Activated CD8-positive, alpha-beta memory T cell treated with anti-CD3 and anti-CD28 coated beads, Interleukin-2, amount 50 U/mL, for 4 hours (primary cell): Measurements from ENCODE around the gene ELOF1.

Experiments
- DNase-seq: peaks from one replicate; pipeline ENCODE4 v3.0.0-alpha.2; 2020

Gene ELOF1

DNA sequence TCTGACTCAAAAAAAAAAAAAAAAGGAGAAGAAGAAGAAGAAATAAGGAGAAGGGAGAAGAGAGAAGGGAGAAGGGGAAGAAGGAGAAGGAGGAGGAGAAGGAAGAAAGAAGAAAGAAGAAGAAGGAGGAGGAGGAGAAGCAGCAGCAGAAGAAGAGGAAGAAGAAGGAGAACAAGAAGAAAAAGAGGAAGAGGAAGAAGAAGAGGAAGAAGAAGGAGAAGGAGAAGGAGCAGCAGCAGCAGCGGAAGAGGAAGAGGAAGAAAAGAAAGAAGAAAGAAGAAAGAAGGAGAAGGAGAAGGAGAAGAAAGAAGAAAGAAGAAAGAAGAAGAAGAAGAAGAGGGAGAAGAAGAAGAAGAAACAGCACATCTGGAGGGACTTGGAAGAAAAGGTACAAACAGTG lies 24.5 kb downstream of the ELOF1 start:
- DNase-seq: no peak

- no peak for DNase-seq
Observed at GRCh38 chr19:11530432-11530831, 28.6 kb downstream of the ELOF1 start.

GRCh38 chr19:11528551-11529341 lies 30.3 kb downstream of the ELOF1 start, which contains the start of gene ECSIT:
ECSIT (minus strand) TSS chr19:11529134; CDS start chr19:11519170, 9,964 bp downstream.
- DNase-seq: peak; percentile 90

DNA sequence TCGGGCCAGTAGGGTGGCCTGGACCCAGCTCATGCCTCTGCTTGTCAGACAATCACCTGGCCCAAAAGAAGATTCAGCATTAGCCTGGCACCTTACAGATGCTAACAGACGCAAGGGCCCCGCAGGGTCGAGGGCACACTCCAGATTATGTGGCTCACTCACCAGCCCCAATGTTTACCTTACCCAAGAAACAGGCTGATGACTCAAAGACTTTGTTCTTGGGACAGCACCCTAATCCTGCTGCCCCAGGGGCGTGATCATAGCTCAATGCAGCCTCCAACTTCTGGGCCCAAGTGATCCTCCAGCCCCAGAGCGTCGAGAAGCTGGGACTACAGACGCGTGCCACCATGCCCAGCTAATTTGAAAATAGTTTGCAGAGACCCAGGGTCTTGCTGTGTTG lies 39.9 kb downstream of the ELOF1 start:
- DNase-seq: no peak

GRCh38 chr19:11513946-11514345 lies 45.1 kb downstream of the ELOF1 start:
- DNase-seq: no peak

- DNase-seq: no peak
Observed at GRCh38 chr19:11510444-11510843, 48.6 kb downstream of the ELOF1 start.

- DNase-seq: no peak
Observed at GRCh38 chr19:11507370-11508078, 51.5 kb downstream of the ELOF1 start.

GRCh38 chr19:11506967-11507366 lies 52.1 kb downstream of the ELOF1 start:
- DNase-seq: no peak

- DNase-seq: no peak
Observed at GRCh38 chr19:11506101-11506555, 52.9 kb downstream of the ELOF1 start.

- DNase-seq: peak; percentile 95
Observed at GRCh38 chr19:11505504-11506100, 53.4 kb downstream of the ELOF1 start, which contains the start of gene ZNF653. ZNF653 (minus strand) TSS chr19:11505839; CDS start chr19:11505786, 53 bp downstream.

- peak; percentile 97 for DNase-seq
Observed at GRCh38 chr19:11505032-11505503, 54.0 kb downstream of the ELOF1 start.

DNA sequence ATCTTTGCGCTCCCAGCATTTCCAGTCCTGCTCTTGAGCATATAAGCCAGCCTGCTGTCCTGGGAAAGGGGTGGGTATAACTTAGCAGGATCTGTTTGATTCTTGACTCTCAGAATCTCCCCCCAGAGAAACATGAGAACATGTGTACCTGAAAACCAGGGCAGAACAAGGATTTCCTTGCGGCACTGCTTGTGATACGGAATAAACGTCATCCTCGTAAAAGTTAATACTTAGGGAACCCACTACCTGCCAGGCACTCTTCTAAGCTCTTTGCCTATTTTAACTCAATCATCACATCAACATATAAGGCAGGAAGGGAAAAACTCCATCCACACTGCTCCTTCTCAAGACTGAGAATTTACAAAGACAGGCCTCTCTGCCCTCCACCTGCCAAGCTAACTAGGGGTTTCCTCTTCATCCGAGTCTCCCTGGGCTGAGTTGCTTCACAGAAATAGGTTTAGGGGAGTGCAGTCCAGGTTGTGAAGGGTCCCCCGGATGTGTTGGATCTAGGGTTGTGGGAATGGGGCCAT lies 54.5 kb downstream of the ELOF1 start:
- no peak for DNase-seq
